SH-SY5Y (cell line): Measurements from ENCODE around the gene DSG3.

ENCODE experiments used
- GATA2 ChIP-seq: IDR thresholded peaks from 2 replicates; pipeline ENCODE4 v1.6.1; 2011; ENCODE audit warnings: mild to moderate bottlenecking, low read depth, low read length
- GATA3 ChIP-seq: IDR thresholded peaks from 2 replicates; pipeline ENCODE4 v1.6.1; 2011; ENCODE audit warnings: low read depth, mild to moderate bottlenecking, low read length, moderate library complexity

Gene DSG3

DNA sequence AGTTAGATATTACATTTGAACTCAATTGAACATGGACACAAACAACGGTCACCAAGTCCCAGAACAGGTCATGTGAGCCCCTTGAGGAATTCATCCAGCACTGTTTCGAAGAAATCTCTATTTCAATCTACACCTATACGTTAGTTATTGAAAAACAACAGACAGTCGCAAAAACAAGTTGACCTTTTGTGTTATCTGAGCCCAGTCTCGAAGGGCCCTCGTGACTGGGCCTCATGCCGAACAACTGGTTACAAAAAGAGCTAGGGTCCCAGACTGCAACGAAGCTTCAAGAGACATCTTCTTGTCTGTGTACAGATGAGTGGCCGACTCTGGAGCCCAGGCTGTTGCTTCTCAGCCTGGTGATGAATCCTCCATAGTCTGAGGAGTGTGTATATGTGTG lies 45.1 kb downstream of the DSG3 start:
- TF ChIP-seq GATA2 (no peak), GATA3 (no peak)

DNA sequence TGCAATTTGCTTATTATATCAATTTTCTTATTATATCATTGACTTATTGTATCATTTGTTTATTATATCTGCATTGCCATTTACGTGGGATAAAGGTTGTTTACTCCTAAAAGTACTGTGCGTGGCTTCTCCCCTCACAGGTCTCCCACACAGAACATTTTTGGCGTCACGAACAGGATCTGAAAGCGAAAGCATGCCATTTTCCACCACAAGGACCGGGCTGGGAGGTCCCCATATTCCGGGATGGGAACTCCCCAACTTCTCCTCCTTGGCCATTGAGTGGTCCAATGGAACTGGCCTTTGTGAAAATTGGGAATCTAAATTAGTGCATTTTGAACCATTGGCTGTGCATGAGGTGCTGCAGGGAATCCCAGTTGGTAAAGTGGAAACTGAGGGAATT lies 45.6 kb downstream of the DSG3 start:
- no peak for TF ChIP-seq GATA3
- no peak for TF ChIP-seq GATA2

DNA sequence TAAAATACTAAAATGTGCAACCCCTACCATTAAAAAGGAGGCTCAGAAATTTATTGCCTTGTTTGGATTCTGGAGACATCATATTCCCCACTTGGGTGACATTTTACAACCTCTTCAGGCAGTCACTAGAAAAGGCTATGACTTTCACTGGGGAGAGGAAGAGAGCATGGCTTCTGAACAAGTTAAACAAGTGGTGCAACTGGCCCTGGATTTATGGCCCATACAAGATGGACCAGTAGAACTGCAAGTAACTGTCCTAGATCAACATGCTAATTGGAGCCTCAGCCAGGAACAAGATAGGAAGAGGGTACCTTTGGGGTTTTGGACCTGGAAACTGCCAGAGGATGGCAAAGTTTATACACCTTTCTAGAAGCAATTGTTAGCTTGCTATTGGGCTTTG lies 46.4 kb downstream of the DSG3 start:
- TF ChIP-seq GATA2 (no peak), GATA3 (no peak)

DNA sequence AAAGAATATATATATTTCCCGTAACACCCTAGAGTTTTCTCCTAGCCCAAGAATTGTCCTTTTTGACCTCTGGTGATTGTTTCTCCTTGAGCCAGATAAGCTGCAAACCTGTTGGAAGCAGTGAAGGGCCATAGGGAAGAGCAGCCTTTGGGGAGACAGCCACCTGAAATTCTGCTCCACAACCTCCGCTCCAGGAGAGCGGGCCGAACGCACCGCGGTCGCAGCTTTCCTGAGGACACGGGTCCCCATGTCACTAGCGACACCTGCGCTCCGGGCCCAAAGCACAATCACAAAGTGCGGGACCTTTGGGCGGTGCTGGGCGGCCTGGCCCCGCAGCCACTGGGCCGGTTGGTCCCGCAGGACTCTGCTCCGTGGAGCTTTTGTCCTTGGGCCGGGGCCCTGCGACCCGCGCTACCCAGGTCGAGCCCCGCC lies 49.9 kb downstream of the DSG3 start:
- no peak for TF ChIP-seq GATA3
- TF ChIP-seq GATA2: no peak

DNA sequence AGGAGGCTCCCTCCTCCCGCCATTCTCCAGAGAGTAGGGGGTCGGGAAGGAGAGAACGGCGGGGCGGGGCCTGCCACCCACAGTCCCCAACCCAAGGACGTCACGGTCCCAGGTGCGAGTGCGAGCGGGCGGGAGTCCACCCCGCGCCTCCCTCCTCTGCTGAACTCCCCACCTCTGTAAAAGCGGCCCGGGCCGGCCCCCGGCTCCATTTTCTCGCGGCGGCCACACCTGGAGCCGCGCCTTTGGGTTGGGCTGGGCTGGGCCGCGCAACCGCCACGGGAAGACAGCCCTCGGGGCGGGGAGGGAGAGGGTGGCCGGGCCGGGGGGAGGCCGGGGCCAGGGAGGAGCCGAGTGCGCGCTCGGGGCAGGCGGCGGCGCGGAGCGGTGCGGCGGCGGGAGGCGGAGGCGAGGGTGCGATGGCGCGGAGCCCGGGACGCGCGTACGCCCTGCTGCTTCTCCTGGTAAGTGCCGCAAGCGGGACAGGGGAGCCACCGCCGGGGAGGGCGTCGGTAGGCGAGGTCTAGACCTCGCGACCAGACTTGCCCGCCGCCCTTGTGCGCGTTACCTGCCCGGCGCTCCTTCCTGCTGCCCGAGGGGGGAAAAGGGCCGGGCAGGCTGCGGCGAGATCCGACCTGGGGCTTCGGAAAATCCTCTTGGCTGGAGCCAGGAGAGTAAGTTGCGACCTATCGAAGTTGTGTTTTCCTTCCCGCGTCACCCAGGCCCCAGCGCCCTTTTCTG lies 50.5 kb downstream of the DSG3 start, which contains the start of gene DSG2:
TSS of gene DSG2 (plus strand) at position 342 of the 738 bp plus-strand sequence. CDS start at position 417, 75 bp downstream.
- TF ChIP-seq GATA3 (no peak), GATA2 (no peak)

DNA sequence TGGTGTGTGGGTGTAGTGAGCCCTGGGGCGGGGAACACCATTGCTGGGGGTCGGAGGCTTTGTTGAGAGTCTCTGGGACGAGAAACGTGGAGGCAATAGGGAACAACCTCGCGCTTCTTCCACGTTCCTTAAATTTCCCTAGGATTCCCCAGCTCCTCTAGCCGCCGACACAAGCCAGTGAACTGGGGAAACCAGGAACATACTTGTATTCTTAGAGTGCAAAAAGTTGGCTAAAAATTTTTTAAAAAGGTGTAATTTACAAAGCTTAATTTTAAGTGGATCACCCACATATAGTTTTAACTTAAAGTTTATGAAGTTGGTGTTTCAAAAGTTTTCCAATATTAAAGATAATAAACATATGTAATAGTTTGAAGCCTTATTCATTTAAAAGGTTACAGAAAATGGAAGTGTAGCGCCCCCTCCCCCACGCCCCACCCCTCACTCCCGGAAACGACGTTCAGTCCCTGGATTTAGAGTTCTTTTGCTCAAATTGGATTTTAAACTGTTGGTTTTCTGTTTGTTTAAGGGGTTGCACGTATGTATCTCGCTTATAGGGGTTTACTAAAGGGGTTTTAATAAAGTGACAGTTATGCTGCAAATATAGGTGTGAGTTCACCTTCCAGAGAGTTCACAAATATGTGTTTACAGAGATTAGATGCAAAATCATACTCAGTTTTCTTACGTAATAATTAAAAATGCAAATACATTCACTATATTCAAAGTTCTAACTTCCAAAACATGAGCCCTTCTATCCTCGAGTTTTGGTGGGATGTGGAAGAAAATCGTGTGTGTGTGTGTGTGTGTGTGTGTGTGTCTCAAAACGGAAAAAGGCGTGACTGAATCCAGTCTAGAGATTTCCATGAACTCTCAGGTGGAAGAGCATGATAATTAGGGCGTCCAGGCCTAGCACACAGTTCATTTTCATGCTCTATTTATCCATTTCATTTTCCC lies 51.3 kb downstream of the DSG3 start:
- TF ChIP-seq GATA2: no peak
- TF ChIP-seq GATA3: no peak

DNA sequence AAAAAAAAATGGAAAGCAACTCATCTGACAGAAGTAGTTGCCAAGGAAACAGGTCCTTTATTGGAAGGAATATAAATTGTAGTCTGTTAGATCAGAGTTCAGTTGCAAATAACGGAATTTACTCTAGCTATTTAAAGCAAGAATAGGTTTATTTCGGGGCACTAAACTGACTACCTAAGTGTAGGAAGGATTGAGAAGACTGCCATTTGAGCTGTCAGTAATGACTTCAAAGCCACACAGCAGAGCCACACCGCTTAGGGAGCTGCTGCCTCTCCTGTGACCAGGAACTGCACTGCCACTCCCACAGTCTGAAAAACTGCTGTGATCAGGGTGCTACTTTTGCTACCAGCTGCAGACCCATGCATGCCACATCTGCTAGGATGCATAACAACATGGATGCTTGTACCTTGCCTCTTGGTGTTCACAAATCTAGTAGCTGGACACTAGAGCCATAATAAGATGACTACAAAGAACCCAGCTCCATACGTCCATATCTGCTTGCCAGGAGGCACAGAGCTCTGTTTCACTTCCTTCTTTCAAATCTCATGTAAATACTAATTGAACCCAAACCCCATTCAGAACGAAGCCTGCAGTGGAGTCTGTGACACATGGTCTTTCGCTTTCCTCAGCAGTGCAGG lies 52.6 kb downstream of the DSG3 start:
- TF ChIP-seq GATA2 (no peak), GATA3 (no peak)

DNA sequence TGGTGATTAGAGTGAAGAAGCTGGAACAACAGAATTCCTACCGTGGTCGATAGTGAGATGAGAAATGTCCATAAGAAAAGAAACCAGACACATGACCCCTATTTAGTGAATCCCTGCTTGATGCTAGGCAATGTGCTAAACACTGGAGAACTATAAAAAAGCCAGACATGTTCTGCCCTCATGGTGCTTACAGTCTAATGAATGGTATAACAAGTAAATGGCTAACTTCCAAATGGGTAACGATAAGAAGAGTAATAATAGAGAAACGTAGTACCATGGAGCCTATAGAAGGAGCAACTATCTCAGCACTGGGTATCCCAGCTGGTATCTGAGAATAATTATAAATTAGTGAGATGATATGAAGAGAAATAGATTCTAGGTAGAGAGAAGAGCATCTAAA lies 55.5 kb downstream of the DSG3 start:
- TF ChIP-seq GATA2 (no peak), GATA3 (no peak)

DNA sequence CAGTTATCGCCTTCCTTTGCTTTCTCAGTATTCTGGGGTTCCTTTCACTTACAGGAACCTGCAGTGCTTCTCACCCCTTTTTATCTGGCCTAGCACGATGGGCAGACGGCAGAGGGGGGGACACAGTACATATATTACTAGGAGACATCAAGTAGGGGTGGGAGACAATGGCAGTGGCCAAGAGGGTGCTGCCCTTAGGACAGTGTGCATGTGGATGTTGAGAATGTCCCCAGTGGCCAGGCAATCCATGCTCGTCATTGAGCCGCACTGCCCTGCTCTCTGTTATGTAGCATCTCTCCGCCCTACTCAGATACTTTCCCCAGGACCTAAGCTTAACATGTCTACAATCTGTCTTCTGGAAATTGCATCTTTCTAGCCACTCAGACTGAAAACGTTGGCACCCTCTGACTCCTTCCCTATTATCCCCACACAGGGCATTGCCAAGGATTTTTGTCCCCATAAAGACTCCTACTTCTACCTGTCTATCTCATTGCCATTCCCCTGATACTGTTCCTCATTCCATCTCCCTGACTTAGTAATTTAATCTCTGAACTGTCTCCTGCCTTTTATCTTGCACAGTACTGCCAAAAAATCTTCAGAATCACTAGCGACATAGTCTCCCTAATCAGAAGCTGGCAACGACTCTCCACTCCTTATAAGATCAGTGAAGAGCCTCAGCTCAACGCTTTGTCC lies 57.1 kb downstream of the DSG3 start:
- TF ChIP-seq GATA3: no peak
- TF ChIP-seq GATA2: no peak

DNA sequence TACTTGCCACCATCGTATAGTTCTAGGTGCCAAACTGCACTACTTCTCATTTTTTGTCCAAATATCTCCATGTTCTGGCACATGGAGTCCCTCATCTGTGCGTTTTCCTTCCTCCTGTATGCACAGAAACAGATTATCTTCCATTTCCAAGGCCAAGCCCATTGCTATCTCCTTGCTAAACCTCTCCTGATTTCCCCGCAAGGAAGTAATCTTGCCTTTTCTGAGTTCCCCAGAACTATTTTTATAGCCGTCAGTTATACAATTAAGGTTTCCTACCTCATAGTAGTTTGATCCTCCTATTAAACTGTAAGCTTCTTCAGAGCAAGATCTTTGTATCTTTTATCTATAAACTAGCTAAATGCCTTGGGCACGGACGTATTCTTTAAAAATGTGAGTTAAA lies 57.6 kb downstream of the DSG3 start:
- no peak for TF ChIP-seq GATA3
- TF ChIP-seq GATA2: no peak

DNA sequence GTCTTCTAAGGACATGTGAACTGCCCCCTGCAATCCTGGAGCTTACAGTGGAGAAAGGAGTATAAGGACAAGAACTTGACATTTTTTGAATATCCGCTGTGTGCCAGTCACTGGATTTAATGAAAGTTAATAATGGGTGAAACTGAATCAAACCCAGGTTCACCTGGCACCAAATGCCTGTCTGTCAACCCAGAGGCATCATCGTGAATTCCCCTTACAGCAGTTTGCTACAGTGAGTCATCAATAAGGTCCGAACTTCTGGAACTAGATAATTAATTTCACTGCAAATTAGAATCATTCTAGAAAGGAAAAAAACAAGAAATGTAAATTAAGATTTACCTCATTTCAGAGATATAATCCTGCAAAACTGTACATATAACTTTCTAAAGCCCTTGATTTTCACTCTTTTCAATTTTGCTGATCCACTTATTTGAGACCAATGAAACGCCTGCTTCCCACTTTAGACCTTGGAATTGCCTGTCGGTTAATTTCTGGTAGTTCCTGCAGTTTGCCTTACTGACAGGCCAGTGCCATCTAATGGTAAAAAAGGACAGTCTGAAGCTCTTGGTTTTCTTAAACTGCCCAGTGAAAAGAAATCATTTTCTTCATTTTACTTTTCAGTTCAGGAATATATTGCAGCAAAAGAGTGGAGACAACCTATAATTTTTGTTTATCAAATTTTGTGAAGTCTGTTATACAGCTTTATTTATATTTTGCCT lies 58.6 kb downstream of the DSG3 start:
- no peak for TF ChIP-seq GATA3
- no peak for TF ChIP-seq GATA2

DNA sequence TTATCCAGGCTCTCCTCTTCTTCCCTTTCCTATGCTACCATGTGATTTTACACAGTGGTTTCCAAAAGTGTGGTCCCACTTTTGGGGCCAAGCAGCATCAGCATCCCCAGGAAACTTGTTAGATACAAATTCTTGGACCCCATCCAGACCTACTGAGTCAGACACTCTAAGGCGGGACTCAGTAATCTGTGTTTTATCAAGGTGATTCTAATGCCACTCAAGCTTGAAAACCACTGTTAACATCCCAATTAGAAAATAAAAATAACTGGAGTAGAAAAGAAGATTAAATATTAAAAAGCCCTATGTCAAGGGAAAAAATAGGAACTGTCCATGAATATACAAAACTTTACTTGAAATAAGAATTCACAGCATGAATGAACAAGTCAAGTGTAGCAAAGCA lies 61.2 kb downstream of the DSG3 start:
- no peak for TF ChIP-seq GATA3
- TF ChIP-seq GATA2: no peak

DNA sequence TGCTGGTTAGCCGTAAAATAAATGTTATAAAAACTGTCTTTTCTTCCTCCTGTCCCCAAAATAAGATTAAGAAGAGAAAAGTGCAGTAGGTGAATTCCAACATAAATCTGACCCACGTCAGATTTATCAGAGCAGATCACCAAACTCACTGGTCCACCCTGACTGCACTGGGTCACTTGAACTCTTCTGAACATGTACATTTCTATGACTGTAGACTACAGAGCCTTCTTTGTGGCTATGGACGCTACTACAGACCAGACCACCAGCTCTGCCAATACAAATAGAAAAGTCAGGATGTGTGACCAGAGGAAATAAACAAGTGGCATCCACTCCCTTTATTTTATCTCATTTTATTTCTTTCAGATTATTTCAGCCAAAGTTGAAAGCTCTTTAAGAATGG lies 62.0 kb downstream of the DSG3 start:
- TF ChIP-seq GATA2 (no peak), GATA3 (no peak)

DNA sequence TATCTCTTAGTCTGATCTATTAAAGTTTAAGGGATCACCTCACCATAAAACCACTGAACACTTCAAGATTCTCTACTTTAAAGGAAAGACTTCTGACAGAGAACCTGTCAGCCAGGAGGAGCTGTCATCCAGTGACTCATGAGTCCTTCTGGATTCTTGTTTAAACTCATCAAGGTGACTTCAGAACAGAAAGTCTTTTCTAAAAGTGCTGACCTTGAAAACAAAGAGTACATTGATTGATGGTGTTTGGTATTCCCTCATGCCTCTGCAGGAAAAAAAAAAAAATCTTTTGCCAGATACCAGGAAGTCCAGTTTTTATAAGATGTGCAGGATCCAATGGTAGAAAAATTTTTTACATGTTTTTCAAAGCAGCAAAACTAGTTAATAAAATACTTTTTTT lies 62.8 kb downstream of the DSG3 start:
- TF ChIP-seq GATA3 (no peak), GATA2 (no peak)
